ENCODE measurements around the gene RBMS2.

DNA sequence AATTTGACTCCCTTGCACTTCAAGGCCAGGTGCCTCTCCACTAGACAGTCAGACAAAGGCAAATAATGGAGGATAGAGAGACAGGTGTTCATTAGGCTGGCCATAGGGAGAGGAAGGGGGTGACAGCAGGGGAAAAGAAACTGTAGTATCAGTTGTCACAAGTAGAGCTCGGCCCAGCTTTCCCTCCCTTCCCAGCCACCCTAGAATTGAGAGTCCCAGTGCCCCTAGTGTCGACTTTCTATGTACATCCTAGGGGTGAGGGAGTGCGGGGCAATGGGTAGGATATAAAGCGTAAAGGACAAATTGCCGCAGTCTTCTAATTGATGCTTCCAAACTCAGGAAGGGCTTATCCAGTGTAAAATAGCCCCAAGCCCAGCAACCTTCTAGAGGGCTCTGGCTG lies 69.5 kb downstream of the RBMS2 start:
- TF ChIP-seq CTCF (IDR thresholded peaks at IDR 0.05 in 4 of 5, conservative IDR thresholded peaks at IDR 0.05 in 1 of 5) (no peak), POLR2A (IDR thresholded peaks at IDR 0.05) (no peak)
